Activated CD8-positive, alpha-beta memory T cell treated with anti-CD3 and anti-CD28 coated beads, Interleukin-2, amount 50 U/mL, for 4 hours (primary cell): ENCODE data around the gene KCNQ4.

Source experiments
- DNase-seq: peaks from one replicate; pipeline ENCODE4 v3.0.0-alpha.2; 2020

Gene KCNQ4

GRCh38 chr1:40755067-40755466, 28.5 kb upstream of the KCNQ4 start:
- DNase-seq: no peak

- no peak for DNase-seq
Observed at GRCh38 chr1:40756523-40756922, 27.1 kb upstream of the KCNQ4 start.

- no peak for DNase-seq
Observed at GRCh38 chr1:40757084-40757483, 26.5 kb upstream of the KCNQ4 start.

- DNase-seq: no peak
Observed at GRCh38 chr1:40758004-40758403, 25.6 kb upstream of the KCNQ4 start.

- no peak for DNase-seq
Observed at GRCh38 chr1:40758578-40759343, 24.8 kb upstream of the KCNQ4 start.

- DNase-seq: no peak
Observed at GRCh38 chr1:40760984-40761383, 22.6 kb upstream of the KCNQ4 start.

- DNase-seq: no peak
Observed at GRCh38 chr1:40762144-40762923, 21.3 kb upstream of the KCNQ4 start.

GRCh38 chr1:40763742-40764532, 19.6 kb upstream of the KCNQ4 start:
- no peak for DNase-seq

GRCh38 chr1:40764981-40765380, 18.6 kb upstream of the KCNQ4 start:
- no peak for DNase-seq

GRCh38 chr1:40766017-40766416, 17.6 kb upstream of the KCNQ4 start:
- DNase-seq: no peak

GRCh38 chr1:40766560-40766959, 17.0 kb upstream of the KCNQ4 start:
- DNase-seq: no peak

GRCh38 chr1:40768146-40768990, 15.2 kb upstream of the KCNQ4 start:
- DNase-seq: no peak

- DNase-seq: no peak
Observed at GRCh38 chr1:40769815-40770214, 13.8 kb upstream of the KCNQ4 start.

GRCh38 chr1:40770296-40771070, 13.1 kb upstream of the KCNQ4 start:
- no peak for DNase-seq

- DNase-seq: no peak
Observed at GRCh38 chr1:40772146-40772955, 11.2 kb upstream of the KCNQ4 start.

GRCh38 chr1:40773748-40774265, 9.8 kb upstream of the KCNQ4 start:
- DNase-seq: no peak

- peak; percentile 74 for DNase-seq
Observed at GRCh38 chr1:40774266-40774998, 9.2 kb upstream of the KCNQ4 start.

- DNase-seq: no peak
Observed at GRCh38 chr1:40776236-40777072, 7.1 kb upstream of the KCNQ4 start.
